GM18861 (cell line): ENCODE measurements around the gene PHF2.

ENCODE experiments used
- ATAC-seq: cut with Tn5 transposase; IDR thresholded peaks from one replicate; pipeline ENCODE4 v1.9.1; 2021; ENCODE audit not compliant: unreplicated experiment

PHF2 gene

GRCh38 chr9:93697352-93698139 is 121.2 kb downstream of the PHF2 start:
- no peak for ATAC-seq

- no peak for ATAC-seq
These were observed 121.9 kb downstream of the PHF2 start for GRCh38 chr9:93698140-93698908.

GRCh38 chr9:93699650-93700049 is 123.3 kb downstream of the PHF2 start:
- no peak for ATAC-seq

- ATAC-seq, result no peak
These were observed 125.3 kb downstream of the PHF2 start for GRCh38 chr9:93701494-93702218.

- ATAC-seq, result no peak
These were observed 125.9 kb downstream of the PHF2 start for GRCh38 chr9:93702261-93702660.

- no peak for ATAC-seq
These were observed 132.1 kb downstream of the PHF2 start for GRCh38 chr9:93708289-93708986.

- no peak for ATAC-seq
These were observed 132.6 kb downstream of the PHF2 start for GRCh38 chr9:93708987-93709302.

- ATAC-seq, result no peak
These were observed 133.4 kb downstream of the PHF2 start for GRCh38 chr9:93709600-93710369.

GRCh38 chr9:93710370-93710723 is 134.0 kb downstream of the PHF2 start:
- no peak for ATAC-seq

GRCh38 chr9:93711002-93711401 is 134.6 kb downstream of the PHF2 start:
- ATAC-seq, result no peak

- no peak for ATAC-seq
These were observed 136.5 kb downstream of the PHF2 start for GRCh38 chr9:93712896-93713295.

GRCh38 chr9:93713716-93714115 is 137.3 kb downstream of the PHF2 start:
- no peak for ATAC-seq

GRCh38 chr9:93721417-93721965 is 145.1 kb downstream of the PHF2 start:
- ATAC-seq, result no peak

GRCh38 chr9:93724852-93725251 is 148.5 kb downstream of the PHF2 start:
- ATAC-seq, result no peak

GRCh38 chr9:93725382-93725781 is 149.0 kb downstream of the PHF2 start:
- ATAC-seq, result no peak

- no peak for ATAC-seq
These were observed 149.8 kb downstream of the PHF2 start for GRCh38 chr9:93726147-93726546.
